Measurements from ENCODE around the gene SPOCK1. TPM values are rescaled to one million over a fixed set of nuclear protein-coding genes. Genes with fewer than 3 reads are reported as not detected.

Gene SPOCK1
- total and polyA plus RNA-seq, 2 of the 4 experiments (the other 2 are of a cell fraction) = 5.0 to 20.3 TPM

DNA sequence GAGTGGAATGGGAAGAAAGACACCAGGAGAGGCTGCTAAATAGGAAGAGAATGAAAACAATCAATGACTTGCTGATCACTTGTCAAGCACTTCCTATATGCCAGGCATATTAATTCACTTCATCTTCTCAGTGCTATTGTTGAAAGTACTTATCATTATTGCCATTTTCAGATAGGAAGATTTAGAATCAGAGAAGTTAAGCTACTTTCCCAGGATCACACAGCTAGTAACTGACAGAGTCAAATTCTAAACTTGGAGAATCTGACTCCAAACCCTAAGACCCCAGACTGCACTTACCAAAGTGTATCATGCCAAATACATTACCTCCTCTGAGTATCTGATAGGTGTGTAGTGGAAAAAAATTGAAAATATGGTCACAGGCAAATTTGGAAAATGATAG is 236.3 kb downstream of the SPOCK1 start:
- H3K23ac ChIP-seq (ENCODE audit: low read depth, low read length) = no peak overlapping the region
- no peak overlapping the region for H2AK9ac ChIP-seq (replicated peaks; ENCODE audit: low read depth, low read length, poor library complexity)
- no peak overlapping the region for H3K4me3 ChIP-seq (ENCODE audit: insufficient read depth, low read depth, low read length)
- DNase-seq = no peak
- H3K18ac ChIP-seq (ENCODE audit: low read depth, low read length) = no peak overlapping the region
- H4K20me1 ChIP-seq (ENCODE audit: insufficient read depth, low read length) = no peaks in the 10 kb centered on the region
- no peak for ATAC-seq (ENCODE audit: low read depth)
- no peak overlapping the region for H2BK20ac ChIP-seq (ENCODE audit: low read depth, low read length)
- H3K27me3 ChIP-seq (ENCODE audit: control insufficient read depth, insufficient read depth, low read length) = no peaks in the 10 kb centered on the region
- H4K8ac ChIP-seq (ENCODE audit: low read depth in 2 of 2, low read length in 2 of 2) = no peak overlapping the region
- in situ Hi-C loops (cut with MboI; ENCODE audit: low sequenced_read_pairs) (no loop called here), dilution Hi-C loops (cut with HindIII; ENCODE audit: low sequenced_read_pairs, unreplicated experiment) (no loop called here), intact Hi-C loops (cut with micrococcal nuclease) (no loop called here)
- H3K36me3 ChIP-seq (ENCODE audit: control insufficient read depth, insufficient read depth, low read length) = no peaks in the 10 kb centered on the region
- no peak overlapping the region for H4K91ac ChIP-seq (ENCODE audit: insufficient read depth, low read depth, low read length)
- H3K9me3 ChIP-seq (ENCODE audit: control insufficient read depth, insufficient read depth, low read length) = no peaks in the 10 kb centered on the region
- BruUV-seq (replicated peaks) = no TSS peak
- no peak for TF ChIP-seq CHD1 (IDR thresholded peaks at IDR 0.05; ENCODE audit: low read depth, low read length)
- TF ChIP-seq, protein P1, sequence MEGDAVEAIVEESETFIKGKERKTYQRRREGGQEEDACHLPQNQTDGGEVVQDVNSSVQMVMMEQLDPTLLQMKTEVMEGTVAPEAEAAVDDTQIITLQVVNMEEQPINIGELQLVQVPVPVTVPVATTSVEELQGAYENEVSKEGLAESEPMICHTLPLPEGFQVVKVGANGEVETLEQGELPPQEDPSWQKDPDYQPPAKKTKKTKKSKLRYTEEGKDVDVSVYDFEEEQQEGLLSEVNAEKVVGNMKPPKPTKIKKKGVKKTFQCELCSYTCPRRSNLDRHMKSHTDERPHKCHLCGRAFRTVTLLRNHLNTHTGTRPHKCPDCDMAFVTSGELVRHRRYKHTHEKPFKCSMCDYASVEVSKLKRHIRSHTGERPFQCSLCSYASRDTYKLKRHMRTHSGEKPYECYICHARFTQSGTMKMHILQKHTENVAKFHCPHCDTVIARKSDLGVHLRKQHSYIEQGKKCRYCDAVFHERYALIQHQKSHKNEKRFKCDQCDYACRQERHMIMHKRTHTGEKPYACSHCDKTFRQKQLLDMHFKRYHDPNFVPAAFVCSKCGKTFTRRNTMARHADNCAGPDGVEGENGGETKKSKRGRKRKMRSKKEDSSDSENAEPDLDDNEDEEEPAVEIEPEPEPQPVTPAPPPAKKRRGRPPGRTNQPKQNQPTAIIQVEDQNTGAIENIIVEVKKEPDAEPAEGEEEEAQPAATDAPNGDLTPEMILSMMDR (conservative IDR thresholded peaks at IDR 0.05; ENCODE audit: low read depth, low read length) = no peak
- TF ChIP-seq FOS (IDR thresholded peaks at IDR 0.05; ENCODE audit: low read depth, low read length) = no peak
- TF ChIP-seq MAZ (IDR thresholded peaks at IDR 0.05; ENCODE audit: borderline replicate concordance, low read depth, low read length) = no peak
- no peak for TF ChIP-seq SMC3 (IDR thresholded peaks at IDR 0.05; ENCODE audit: low read depth, low read length)
- no peak for TF ChIP-seq MXI1 (IDR thresholded peaks at IDR 0.05; ENCODE audit: borderline replicate concordance, low read depth, low read length)
- TF ChIP-seq, protein P2, sequence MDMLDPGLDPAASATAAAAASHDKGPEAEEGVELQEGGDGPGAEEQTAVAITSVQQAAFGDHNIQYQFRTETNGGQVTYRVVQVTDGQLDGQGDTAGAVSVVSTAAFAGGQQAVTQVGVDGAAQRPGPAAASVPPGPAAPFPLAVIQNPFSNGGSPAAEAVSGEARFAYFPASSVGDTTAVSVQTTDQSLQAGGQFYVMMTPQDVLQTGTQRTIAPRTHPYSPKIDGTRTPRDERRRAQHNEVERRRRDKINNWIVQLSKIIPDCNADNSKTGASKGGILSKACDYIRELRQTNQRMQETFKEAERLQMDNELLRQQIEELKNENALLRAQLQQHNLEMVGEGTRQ (IDR thresholded peaks at IDR 0.05; ENCODE audit: low read depth, low read length) = no peak
- TF ChIP-seq NFE2L2 (IDR thresholded peaks at IDR 0.05; ENCODE audit: low read depth, low read length) = no peak
- no peak for TF ChIP-seq CEBPB (IDR thresholded peaks at IDR 0.05; ENCODE audit: low read depth, low read length)
- no peak for TF ChIP-seq MAFK (IDR thresholded peaks at IDR 0.05; ENCODE audit: low read depth, low read length)
- H3K9me1 ChIP-seq (ENCODE audit: insufficient read depth, low read length) = no peaks in the 10 kb centered on the region
- H3K14ac ChIP-seq (replicated peaks; ENCODE audit: low read depth, low read length) = no peak overlapping the region
- H2BK5ac ChIP-seq (ENCODE audit: low read depth, low read length, poor library complexity, severe bottlenecking) = no peak overlapping the region
- ChIA-PET CTCF (no interaction called here), POLR2A (ENCODE audit: unreplicated experiment) (no interaction called here)
- H3K27ac ChIP-seq (ENCODE audit: insufficient read depth, low read length) = no peak overlapping the region
- H3K4ac ChIP-seq (ENCODE audit: low read depth, low read length) = no peak overlapping the region
- no peak overlapping the region for H3K4me2 ChIP-seq (ENCODE audit: low read depth, low read length)
- H3K9ac ChIP-seq (ENCODE audit: low read depth, low read length) = no peak overlapping the region
- H3K79me1 ChIP-seq (ENCODE audit: low read depth in 1 of 2, low read length in 2 of 2) = no peaks in the 10 kb centered on the region
- no peak overlapping the region for H3K56ac ChIP-seq (ENCODE audit: extremely low read depth, insufficient read depth, low read length)
- H3K4me1 ChIP-seq (ENCODE audit: control insufficient read depth, insufficient read depth, low read length) = no peaks in the 10 kb centered on the region; the same call in 1 of the 2 replicates
- H4K5ac ChIP-seq (ENCODE audit: low read depth, low read length) = no peak overlapping the region
- H2BK15ac ChIP-seq (ENCODE audit: low read depth, low read length) = no peak overlapping the region
- H2AFZ ChIP-seq (replicated peaks; ENCODE audit: low read length, poor library complexity) = no peak overlapping the region
- no peak overlapping the region for H2BK120ac ChIP-seq (ENCODE audit: low read depth, low read length)
- no peak overlapping the region for H2AK5ac ChIP-seq (ENCODE audit: low read depth, low read length)

Data from IMR-90 (cell line).